IPS-NIHi7 (cell line): Measurements from ENCODE around the gene MAD2L2.

ENCODE experiments used
- DNase-seq: peaks from one replicate; pipeline ENCODE4 v3.0.0; 2012; ENCODE audit warnings: mixed read lengths; ENCODE audit errors: extremely low spot score

Gene MAD2L2

DNA sequence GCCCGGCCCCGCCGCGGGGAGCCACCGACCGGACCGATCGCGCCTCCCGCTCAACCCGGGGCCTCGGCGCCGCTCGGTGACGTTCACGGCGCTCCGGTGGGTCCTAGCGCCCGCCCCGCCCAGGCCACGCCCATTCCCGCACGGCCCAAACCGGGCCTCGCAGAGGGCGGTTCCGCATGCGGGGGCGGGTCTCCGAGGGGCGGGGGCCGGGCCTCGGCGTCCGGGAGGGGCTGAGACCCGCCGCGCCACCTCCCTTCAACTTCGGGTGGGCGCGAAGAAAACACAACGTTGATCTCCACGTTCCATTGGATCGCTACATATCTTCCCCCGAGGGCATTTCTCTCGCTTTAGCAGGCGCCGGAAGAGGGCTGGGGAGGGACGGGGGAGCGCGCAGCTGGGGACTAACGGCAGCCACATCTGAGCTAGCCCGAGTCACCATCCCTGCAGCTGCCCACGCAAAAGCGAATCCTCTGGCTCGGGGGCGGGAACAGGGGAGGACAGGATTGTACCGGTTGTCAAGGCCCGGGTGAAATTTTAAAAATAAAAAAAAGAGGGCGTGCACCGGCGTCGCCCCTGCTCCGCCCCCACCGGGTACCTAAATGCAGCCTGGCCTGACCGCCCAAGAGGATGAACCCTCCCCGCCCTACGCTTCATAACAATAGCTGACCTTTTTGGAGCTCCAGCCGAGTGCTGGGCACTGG, at the start of gene MAD2L2:
Gene MAD2L2, minus strand, starts transcription at position 78 of the 701 bp plus-strand sequence. CDS start 547 bp downstream, outside the sequence.
- DNase-seq = peak; percentile 92

DNA sequence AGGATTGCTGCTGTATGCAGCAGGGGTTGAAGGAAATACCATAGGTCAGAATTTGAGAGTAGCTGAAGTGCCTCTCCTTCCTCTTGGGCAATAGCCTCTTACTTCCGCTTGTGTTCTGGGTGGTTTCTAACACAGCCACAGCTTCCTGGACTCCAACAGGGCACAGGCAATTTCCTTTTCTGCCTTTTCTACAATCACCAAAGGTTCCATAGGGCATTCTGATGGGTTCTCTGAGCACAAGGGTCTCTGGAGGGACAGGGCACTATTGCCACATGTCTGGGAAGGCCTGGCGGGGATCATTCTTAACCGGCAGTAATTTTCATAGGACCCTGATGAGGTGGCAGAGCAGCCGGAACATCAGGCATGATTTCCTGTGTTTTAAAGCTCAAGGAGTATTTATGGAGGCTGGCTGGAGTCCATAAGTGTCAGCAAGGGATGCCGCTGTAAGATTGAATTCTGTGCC, 49.5 kb upstream of the MAD2L2 start:
- no peak for DNase-seq

DNA sequence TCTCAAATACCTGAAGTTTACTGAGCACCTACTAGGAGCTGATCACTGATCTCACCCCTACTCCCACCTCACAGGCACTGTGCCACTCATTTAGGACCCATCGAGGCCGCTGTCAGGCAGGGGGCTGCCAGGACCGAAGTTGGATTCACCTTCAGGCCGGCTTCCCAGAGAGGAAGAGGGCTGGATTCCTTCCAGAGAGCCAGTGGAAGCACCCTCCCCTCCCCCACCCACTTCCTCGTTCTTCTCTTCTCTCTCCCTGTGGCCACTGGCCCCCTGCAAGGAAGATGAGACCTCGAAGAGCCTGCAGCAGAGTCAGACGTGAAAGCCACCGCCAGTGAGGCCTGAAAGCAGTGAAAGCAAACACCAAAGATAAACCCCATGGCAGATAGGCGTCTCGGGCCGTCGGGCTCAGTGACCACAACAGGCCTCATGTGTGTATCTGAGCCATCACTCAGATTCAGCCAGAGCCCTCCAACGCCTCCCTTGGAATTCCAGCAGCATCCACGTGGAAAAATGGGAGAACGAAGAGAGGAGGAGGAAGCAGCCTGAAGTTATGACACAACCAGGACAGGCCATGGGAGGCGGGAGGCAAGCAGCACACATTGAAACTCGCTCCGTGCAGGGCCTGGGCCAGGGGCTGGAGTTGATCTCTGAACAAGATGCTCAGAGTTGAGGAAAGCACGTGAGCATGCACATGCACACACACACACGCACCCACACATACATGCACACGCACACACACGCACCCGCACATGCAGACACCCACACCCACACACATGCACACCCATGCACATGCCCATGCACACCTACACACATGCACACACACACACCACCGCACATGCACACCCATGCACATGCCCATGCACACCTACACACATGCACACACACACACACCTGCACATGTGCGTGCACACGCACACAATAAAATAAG, 48.8 kb upstream of the MAD2L2 start:
- DNase-seq = no peak

DNA sequence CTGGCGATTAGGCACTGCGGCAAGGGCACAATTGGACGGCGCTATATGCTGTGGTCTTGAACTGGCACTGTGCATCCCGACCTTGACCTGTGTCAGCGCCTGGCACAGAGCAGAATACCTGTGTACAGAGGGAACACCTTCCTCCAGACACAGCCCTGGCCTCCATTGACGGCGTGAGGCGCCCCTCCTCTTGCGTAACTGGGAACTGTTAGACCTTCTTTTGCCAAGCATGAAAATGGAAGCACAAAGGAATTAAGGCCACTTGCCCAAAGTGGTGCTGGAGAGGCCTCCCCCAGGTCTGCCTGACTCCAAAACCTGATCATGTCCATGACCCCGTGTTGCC, 48.2 kb upstream of the MAD2L2 start:
- no peak for DNase-seq

DNA sequence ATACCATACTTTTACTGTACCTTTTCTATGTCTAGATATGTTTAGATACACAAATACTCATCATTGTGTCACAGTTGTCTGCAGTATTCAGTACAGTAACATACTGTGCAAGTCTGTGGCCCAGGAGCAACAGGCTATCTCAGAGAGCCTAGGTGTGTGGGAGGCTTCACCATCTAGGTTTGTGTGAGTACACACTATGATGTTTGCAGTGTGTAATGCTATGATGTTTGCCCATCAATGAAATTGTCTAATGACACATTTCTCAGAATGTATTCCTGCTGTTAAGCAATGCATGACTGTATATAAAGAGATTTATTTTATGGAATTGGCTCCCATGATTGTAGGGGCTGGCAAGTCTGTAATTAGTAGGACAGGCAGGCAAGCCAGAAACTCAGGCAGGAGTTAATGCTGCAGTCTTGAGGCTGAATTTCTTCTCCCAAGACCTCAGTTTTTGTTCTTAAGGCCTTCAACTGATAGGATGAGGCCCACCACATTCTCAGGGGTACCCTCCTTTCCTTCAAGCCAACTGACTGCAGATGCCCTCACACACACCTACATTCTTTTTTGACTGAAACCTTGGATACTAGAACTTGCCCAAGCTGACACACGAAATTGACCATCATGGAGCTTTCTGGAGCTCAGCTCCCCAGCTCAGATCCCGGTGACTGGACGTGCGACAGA, 47.3 kb upstream of the MAD2L2 start:
- DNase-seq = no peak

DNA sequence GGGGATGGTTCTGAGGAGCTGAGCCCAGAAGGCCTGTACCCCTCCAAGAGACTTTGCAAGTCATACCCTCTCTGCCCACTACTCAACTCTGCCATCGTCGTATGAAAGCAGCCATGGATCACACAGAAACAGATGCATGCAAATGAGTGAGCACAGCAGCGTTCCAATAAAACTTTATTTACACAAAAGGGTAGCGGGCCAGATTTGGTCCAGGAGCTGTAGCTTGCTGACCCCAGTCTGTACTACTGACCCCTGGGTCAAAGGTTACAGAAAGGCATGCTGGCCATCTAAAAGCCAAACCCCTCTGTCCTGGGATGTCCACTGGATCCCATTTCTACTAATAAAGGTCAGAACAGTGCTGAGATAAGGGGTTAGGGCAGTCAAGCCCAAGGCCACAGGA, 46.2 kb upstream of the MAD2L2 start:
- DNase-seq = no peak

DNA sequence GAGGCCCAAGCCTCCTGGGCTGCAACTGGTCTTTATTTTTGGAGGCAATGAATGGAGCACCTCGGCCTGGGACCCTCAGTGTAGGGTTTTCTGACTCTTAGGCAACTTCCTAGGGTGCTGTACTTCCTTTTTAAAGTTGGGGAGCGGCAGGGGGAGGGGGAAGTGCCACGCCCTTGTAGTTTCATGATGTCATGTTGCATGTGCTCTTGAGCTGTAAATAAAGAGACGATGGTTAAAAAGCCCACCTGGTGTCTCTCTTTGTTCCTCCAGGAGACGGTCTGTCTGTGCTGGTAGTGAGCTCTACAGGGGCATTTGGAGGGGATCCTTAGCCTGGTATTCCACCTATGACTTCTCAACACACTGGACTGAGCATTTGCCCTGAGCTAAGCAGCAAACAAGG, 44.7 kb upstream of the MAD2L2 start:
- no peak for DNase-seq

DNA sequence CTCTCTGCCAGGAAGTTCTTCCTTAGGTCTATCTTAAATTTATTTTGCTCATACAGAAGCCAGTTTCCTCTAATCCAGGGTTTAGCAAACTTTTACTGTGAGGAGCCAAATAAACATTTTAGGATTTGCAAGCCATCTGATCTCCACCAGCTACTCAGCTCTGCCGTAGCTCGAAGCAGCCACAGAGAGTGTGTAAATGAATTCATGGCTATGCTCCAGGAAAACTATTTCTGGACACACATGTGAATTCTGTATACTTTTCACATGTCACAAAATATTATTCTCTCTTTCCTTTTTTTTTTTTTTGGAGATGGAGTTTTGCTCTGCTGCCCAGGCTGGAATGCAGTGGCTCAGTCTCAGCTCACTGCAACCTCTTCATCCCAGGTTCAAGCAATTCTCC, 41.6 kb upstream of the MAD2L2 start:
- DNase-seq = no peak

DNA sequence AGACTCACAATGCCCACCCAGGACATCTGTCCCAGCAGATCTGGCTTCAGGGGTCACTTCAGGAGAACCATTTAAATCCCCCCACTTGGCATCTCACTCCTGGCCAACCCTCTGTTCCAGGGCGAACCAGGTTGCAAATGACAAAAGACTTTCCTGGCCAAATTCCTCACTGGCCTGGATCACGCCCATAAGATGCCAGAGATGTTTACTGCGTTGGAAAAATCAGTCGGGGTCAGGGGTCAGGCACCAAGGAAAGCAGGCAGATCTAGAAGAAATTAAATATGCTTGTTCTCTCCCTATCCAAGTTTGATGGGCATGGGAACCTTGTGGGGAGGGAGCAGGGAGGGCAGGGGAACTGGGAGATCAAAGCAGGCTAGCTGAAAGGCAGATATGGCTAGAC, 40.4 kb upstream of the MAD2L2 start:
- no peak for DNase-seq

DNA sequence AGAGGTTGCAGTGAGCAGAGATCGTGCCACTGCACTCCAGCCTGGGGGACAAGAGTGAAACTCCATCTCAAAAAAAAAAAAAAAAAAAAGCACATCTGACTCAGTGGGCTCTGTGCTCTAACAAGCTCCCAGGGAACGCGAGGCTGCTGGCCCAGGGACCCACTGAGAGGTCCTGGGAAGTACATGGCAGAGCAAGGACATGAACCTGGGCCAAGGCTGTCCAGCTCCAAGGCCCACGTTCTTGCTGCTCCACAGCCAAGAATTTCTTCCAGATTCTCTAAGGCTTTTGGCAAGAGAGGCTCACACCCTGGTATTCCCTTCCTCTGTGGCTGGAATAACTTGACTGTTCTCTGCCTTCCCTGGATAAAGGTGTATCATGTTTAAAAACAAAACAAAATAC, 39.6 kb upstream of the MAD2L2 start:
- DNase-seq = no peak

DNA sequence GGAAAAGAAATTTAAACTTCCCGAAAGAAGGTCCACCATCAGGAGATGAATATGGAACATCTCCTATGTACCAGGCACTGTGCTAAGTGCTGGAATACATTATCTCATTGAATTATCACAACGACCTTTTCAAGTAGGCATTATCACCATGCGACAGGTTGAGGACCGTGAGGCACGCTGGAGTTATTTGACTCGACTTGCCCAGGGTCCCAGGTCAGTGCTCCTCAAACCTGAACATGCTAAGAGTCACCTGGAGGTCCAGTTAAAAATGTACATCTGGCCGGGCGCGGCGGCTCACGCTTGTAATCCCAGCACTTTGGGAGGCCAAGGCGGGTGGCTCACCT, 39.1 kb upstream of the MAD2L2 start:
- no peak for DNase-seq

DNA sequence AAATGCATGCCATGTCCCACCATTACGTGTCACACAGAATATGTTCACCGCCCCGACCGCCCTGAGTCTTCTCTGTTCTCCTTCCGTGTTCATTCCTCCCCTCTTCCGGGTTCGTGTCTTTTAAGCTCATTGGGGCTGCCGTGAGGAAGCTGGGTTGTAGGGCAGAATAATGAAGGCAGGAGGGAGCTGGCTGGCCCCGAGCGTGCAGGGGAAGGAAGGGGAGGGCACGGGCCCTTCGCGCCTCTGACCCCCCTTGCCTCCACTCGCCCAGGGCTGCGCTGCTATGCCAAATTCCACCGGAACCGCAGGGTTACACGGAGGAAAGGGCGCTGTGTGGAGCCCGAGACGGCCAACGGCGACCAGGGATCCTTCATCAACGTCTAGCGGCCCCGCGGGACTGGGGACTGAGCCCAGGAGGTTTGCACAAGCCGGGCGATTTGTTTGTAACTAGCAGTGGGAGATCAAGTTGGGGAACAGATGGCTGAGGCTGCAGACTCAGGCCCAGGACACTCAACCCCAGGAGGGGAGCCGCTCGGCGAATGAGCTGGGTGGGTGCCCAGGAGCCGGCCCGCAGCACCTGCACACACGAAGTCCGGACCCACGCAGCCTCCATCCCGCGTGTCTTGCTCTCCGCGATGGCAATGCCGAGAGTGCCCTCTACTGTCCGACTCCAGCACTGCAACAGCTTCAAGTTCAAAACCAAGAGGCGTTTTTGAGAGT, 38.5 kb upstream of the MAD2L2 start:
- no peak for DNase-seq

DNA sequence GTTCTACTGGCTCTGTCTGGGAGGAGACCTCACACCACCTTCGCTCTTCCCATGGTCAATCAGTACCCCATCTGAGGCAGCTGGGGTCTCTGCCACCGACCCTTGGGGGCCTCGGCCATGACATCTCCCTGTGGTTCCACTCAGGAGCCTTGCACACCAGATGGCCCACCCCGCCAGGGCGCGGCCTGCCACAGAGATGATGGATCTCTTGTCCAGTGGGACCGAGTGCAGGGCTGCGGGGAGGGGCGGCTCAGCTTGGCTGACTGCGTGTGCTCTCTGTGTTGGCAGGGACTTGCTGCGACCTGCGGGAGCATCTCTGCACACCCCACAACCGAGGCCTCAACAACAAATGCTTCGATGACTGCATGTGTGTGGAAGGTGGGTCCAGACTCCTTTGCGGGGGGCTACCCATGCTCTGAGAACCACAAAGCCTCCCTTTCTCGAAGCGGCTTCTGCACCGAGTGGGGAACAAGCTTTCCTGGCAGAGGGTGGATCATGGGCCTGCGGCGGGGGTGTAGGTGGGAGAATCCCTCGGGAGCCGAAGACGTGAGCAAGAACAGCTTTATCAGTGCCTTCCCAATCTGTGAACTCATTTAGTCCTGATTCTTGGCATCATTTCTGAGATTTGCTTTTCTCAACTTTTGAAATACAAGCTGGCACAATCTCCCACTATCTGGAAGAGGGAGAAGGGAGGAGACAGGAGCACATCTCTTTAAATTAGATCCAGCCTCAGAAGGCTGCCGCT, 34.1 kb upstream of the MAD2L2 start:
- no peak for DNase-seq

DNA sequence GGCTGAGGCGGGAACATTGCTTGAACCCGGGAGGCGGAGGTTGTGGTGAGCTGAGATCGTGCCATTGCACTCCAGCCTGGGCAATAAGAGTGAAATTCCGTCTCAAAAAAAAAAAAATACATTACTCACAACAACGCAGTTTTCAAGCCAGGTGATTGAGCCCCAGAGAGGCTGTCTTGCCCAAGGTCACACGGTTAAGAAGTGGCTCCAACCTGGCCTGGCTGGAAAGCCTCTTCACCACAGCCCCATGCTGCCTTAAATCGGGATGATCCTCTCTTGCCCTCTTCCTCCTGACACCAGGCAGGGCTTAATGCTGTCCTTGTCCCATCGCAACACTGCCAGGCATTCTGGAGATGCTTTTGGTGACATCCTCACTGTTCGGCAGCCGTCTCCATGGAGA, 32.1 kb upstream of the MAD2L2 start:
- DNase-seq = no peak

DNA sequence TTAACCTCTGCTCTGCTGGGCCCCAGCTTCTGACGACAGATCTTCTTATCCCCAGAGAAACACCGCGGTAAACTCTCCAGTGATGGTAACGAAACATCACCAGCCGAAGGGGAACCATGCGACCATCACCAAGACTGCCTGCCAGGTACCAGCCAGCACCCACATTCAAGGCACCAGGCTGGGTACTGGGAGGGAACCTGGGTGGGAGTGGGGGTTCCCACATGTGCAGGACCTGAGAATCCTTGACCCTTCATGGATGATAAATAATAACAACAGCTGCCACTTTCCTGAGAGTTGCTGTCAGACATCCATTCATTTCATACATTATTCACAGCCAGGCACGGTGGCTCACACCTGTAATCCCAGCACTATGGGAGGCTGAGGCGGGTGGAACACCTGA, 31.3 kb upstream of the MAD2L2 start:
- no peak for DNase-seq

DNA sequence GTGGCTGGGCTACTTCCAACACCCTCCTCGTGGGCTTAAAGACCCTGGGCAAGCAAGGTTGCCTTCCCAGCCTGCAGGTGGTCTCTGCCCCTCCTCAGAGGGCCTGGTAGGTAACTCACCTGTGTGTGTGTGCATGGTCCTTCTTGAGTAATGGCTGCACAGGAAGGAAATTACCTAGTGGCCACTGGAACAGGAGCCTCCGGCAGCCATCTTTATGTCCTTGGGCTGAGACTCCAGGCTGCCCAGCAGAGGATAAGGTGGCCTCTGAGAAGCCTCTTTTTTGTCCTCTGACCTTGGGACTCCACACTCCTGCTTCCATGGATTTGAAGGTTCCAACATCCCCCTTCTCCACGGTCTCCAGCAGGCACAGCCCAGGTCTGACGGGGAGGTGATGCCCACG, 30.5 kb upstream of the MAD2L2 start:
- DNase-seq = no peak

DNA sequence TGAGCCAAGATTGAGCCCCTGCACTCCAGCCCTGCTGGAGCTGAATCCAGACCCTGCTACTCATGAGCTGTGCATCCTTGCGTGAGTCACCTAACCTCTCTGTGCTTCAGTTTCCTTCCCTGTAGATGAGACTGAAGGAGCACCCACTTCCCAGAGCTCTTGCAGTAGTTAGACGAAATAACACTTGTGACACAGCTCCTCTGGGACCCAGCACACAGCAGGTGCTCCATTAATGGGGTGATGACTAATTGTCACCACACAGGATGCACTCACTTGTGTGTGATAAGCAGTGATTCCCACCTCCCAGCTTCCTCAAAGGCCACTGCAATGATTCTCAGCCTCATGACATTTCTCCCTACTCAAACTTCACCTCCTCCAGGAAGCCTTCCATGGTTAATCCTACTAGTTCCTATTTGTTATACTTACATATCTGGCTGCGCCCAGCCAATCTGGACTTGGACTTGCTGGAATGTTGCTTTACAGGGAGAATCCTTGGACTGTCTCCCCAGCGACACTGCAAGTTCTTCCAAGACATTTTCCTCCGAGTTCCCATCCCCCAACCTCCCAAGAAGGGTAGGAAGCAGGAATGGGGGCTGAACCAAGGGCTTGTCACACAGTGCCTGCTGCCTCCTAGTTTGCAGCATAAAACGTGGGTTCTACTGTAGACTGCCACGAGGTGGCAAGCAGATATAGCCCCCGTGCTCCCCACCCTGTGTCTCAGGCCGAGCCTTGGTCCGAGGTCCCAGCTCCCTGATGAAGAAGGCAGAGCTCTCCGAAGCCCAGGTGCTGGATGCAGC, 27.8 kb upstream of the MAD2L2 start:
- no peak for DNase-seq

DNA sequence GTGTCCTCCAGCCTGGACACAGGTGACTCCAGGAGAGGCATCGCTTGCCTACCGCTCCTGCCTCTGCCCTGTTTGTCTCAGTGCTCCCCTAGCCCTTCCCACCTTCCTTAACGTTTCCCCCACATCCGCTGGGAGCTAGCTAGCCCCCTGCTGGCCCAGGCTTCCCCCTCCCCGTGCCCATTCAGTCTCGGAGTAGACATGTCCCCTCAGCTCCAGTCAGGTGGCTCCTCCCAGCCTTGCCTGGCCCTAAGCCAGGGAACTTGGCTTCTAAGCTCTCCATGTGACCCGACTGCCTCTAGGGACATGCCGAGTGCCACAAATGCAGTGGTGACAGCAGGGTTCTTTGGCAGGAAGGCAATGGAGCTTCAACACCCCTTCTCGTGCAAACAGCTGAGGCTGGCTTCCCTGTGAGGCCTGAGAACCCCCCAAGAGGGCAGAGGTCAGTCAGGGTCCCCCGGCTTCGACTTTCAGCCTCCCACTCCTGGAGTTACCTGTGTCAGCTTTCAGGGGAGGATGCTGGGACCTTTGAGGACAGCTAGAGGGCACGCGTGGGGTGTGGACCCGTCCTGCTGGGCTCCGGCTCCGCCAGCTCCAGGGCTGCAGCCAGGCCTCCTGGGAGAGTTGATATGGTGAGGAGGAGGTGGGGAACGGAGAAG, 26.8 kb upstream of the MAD2L2 start:
- DNase-seq = no peak

DNA sequence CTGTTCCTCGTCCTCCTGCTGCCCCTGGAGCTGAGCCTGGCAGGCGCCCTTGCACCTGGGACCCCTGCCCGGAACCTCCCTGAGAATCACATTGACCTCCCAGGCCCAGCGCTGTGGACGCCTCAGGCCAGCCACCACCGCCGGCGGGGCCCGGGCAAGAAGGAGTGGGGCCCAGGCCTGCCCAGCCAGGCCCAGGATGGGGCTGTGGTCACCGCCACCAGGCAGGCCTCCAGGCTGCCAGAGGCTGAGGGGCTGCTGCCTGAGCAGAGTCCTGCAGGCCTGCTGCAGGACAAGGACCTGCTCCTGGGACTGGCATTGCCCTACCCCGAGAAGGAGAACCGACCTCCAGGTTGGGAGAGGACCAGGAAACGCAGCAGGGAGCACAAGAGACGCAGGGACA, 25.3 kb upstream of the MAD2L2 start:
- DNase-seq = no peak

DNA sequence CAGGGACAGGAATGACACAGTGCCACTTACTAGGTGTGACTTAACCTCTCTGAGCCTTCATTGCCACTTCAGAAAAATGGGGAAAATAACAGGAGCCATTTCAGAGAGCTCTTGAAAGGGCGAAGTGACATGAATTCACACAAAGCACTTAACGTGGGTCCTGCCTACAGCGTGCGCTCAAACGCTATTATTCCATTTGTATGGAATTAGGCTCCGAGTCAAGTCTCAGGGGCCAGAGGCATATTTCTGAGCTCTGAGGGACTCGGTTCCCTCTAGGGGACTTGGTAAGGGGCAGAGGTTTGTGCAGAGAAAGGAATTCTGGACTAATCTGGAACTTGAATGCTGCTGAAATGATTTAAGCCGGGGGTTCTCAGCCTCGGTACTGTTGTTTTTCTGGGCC, 24.6 kb upstream of the MAD2L2 start:
- no peak for DNase-seq
